HG03159 (cell line): ENCODE results near the gene DNAJC12.
"Not testable (repeated sequence)": the region's sequence is repeated elsewhere in the genome, so short reads cannot be mapped to it uniquely, and the experiment has no call there.

Source experiments
- ATAC-seq: cut with Tn5 transposase; IDR thresholded peaks from one replicate; pipeline ENCODE4 v1.9.1; 2021; ENCODE audit warnings: mild to moderate bottlenecking, moderate library complexity; ENCODE audit not compliant: unreplicated experiment

The DNAJC12 gene

GRCh38 chr10:67767244-67767643 lies 70.7 kb downstream of the DNAJC12 start:
- no peak for ATAC-seq

- peak; percentile 88 for ATAC-seq
These were observed 73.8 kb downstream of the DNAJC12 start for GRCh38 chr10:67764012-67764822.

- ATAC-seq: peak; percentile 32
These were observed 74.4 kb downstream of the DNAJC12 start for GRCh38 chr10:67763499-67764011.

GRCh38 chr10:67762567-67762966 lies 75.4 kb downstream of the DNAJC12 start:
- ATAC-seq: not testable (repeated sequence)

GRCh38 chr10:67760272-67760671 lies 77.7 kb downstream of the DNAJC12 start:
- no peak for ATAC-seq
